COLO829 (cell line): ENCODE measurements around the gene XPO5.

Source experiments
- DNase-seq: peaks from one replicate; pipeline ENCODE4 v3.0.0; 2012; ENCODE audit warnings: low spot score

The XPO5 gene

DNA sequence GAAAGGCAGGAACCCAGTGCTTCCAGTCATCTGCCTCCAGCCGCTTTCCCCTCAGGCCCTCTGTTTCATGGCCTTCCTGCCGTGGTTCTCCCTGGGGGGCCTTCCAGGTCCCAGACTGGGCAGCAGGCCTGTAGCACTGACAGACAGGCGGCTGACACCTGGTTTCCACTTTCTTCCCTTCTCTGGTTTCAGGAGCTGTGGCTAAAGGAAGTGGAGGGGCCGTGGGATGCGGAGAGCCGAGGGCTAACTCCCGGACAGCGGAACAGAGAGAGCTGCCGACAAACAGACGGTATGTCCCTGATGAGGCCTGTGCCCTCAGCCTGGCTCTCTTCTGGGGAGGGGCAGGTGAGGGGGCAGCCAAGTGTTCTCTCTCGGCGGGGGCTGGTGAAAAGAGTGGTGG, 78.1 kb downstream of the XPO5 start:
- DNase-seq, result no peak

DNA sequence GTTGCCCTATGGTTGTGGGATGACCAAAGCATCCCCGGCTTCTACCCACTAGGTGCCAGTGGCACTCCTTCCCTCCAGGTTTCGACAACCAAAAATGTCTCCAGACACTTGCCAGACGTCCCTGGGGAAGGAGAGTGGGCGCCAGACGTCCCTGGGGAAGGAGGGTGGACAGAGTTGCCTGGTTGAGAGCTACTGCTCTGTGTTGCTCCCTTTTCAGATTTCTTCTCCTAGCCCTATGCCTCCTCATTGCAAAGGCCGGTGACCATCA, 78.8 kb downstream of the XPO5 start:
- no peak for DNase-seq

DNA sequence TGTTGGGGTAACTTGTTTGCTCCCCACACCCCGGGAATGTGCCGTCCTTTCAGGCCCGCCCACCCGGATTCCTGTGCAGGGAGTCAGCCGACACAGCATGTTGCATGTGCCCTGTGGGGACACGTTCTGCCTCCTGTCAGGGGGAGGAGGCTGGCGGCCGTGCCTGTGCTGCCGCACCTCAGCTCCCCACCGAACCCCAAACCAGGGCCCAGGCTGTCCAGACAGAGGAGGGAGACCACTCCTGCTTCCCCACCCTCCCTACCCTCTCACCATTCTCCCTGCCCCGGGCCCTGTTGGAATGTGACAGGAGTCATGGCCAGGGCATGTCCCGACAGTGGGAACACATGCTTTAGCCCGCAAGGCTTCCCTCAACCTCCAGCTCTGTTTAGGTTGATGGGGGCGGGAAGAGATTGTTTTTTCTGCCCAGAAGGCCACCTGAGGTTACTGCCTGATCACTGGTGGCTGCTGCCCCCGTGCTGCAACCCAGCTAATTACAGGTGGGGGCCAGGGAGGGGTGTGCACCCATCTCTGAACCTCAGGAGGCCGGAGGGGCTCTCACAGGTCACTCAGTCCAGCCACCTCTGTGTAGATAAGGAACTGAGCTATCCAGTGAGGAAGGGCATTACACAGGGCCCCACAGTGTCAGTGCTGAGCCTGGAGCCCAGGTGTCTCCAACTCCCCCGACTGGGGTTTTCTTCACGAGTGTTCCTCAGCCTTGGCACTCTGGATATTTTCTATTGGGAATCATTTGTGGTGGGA, 79.3 kb downstream of the XPO5 start:
- peak; percentile 45 for DNase-seq

DNA sequence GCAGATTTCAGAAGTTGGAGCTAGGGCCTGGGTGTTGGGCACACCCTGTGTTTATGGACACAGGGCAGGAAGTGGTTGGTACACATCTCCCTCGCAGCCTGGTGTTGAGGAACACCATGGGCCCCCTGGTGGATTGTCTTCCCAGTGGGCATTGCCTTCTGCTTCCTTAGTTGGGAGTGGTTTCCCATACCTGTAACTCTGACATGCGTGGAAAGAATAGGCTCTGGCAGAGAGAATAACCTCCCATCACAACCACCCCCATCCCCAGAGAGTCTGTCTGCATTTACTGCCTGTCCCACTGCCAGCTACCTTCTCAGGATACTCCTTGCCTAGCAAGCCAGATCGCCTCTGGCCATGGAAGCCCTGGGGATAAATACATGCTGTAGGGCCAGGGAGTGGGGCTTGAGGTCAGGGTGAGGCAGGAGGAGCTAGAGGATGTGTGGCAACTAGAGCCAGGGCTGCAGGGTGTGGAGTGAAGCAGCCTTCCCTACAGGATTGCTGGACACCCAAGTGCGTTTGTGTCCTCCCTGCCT, 80.4 kb downstream of the XPO5 start:
- DNase-seq, result no peak

DNA sequence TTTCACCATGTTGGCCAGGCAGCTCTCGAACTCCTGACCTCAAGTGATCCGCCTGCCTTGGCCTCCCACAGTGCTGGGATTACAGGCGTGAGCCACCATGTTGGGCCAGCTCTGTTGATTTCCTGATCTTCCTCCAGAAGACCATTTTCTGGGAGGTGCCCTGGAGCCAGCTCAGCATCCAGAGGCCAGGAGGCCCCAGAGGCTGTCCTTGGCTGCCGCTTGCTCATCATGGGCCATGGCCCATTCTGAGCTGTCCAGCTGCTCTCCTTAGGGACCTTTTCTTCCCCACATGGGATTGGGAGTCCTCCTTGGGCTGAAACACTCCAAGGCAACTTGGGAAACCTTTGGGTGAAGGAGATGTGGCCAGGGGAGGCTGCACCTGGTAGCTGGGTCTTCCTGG, 81.1 kb downstream of the XPO5 start:
- no peak for DNase-seq

DNA sequence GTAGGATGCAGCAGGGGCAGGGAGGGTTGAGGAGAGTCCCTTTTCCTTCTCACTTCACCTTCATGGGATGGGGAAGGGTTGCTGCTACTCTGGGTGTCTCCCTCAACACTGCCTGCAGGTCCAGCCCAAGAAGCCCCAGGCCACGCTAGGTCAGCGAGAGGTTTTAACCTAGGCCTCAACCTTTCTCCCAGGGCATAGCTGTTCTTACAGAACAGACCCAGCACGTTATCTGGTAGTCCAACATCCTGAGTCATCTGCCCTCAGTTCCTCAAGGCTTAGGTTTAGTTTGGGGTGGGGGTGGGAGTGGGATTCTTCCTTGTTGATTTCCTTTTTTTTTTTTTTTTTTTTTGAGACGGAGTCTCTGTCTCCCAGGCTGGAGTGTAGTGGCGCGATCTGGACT, 81.5 kb downstream of the XPO5 start:
- DNase-seq, result no peak

DNA sequence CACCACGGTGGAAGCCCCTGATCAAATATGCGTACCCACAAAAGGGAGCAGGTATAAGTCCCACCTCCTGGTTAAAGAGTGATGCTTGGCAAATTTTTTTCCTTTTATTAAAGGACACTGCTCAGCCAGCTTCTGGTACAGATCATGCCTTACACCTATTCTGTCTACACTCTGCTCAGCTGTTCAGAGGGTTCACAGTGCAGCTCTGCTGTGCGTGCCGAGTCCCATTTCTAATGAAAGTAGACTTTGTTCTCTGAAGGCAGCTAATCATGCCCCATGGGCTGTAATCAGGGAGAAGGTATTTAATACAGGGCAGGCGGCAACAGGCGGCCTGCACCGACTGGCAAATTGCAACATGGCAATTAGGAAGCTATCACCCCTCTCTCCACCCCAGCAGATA, 82.0 kb downstream of the XPO5 start:
- DNase-seq, result peak; percentile 87

DNA sequence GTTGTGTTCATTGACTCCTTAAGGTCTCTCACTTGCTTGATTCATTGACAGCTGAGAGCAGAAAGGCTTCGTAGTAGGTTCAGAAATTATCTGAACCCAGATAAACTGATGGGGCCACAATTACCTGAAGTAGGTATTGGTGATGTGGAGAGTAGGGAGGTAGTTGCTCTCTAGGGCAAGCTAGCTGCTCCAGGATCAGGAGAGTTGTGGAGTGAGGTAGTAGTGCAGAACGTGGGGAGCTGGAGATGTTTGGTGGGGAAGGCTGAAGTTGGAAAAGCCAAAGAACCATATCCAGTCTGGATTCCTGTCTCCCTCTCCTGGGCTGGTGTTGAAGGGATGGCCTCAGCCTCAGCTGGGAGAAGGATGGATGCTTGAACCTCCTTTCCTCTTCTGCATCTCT, 82.6 kb downstream of the XPO5 start:
- DNase-seq, result no peak

DNA sequence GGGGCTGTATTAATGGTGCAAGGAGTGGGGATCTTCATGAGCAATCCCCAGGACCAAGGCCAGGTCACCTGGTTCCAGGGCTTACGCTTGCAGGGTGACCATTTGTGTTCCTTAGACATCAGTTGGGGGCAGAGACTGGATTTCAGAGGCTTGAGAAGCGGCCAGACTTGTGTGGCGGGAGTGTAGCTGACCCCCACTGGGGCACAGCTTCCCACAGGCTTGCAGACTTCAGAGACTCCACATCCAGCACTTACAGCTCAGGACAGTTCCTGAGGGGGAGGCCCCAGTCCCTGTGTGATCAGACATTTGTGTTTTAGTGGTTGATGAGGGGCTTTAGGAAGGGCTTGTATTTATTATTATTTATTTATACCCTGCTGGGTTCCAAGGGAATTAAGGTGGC, 83.2 kb downstream of the XPO5 start:
- no peak for DNase-seq

DNA sequence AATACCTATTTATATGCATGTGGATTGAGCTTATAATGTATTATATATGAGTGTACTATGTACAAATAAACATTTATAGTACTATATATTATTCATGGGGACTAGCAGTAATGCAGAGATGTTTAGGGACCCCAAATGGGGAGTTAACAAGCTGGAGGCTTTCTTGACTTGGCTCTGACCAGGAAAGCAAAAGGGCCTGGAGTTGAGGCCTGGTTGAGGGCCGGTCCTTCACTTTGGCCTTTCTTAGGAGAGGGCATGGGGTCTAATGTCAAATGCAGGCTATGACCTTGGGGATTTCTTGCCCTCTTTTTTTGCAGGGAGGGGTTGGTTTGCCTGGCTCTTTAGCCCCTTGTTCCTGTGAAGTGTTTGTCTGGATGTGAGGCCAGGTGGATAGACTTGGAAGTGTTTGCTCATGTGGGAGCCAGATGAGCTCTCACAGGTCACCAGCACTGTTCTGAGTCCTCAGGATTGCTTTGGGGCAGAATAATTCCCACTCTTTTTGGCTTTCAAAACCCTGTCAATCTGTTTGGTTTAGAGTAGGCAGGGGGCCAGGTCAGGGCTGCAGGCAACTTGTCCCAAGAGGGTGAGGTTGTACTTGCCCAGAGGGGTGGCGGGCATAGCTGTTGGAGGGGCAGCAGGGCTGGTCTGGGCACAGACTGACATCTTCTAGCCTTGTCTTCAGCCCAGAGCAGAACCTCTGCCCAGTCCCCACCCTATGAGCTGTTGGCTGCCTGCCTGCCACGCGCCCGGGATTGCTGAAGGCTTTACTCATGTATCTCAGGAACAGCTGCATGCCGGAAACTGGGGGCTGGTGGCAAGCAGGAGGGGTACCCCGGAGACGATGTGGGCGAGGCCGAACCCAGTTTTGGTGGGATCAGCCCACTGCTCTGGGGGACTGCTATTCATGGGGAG, 83.8 kb downstream of the XPO5 start:
- peak; percentile 54 for DNase-seq

DNA sequence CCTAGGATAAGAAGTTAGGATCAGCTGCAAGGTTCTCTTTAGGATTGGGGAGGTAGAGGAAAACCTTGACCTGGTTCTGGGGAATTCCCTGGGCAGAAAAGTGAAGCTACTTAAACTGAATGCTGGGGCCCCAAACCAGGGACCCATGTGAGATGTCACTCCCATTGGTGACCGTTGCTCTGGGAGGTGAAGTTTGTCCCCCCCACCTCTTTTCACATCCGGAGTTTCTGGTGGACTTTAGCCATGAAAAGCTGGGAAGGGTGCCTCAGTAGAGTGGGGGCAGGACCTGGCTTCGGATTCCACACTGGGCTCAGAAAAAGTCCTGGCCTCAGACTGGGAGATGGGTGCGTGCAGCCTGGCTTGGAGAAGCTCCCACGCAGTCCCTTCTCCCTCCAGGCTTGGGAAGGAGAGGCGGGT, 85.3 kb downstream of the XPO5 start:
- no peak for DNase-seq

DNA sequence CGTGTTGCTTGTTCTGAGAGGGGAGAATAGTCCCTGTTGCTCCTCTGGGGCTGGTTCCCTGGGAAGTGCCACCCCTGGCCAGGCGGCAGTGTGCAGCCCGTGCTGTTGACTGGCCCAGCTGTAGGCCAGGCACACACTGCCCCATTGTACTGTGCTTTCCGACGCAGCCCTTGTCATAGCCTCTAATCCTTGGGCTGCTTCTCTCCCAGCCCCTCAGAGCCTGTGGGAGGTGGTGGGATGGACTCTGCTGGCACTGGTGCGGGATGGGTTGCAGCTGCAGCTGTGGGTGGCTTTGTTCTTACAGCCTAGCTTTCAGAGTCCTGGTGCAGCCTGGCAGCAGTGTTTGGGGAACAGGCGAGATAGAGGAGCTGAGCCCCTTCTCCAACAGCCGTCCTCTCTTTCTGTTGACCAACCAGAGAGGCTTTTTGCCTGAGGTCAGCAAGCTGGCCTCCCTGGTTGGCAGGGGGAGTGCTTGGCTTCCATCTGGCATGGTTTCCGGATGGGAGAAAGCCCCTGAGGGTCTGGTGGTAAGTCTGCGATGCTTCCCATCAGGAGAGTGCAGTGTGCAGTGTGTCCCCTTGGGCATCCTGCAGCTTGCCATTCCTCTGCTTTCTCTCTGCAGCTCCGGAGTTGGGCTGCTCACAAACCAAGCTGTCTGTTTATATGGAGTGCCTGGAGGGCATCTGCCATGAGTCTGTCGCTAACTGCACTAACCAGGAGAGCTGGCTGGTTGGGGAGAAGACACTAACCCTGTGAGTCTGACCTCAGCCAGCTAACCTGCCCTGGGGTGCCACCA, 86.4 kb downstream of the XPO5 start:
- peak; percentile 93 for DNase-seq

DNA sequence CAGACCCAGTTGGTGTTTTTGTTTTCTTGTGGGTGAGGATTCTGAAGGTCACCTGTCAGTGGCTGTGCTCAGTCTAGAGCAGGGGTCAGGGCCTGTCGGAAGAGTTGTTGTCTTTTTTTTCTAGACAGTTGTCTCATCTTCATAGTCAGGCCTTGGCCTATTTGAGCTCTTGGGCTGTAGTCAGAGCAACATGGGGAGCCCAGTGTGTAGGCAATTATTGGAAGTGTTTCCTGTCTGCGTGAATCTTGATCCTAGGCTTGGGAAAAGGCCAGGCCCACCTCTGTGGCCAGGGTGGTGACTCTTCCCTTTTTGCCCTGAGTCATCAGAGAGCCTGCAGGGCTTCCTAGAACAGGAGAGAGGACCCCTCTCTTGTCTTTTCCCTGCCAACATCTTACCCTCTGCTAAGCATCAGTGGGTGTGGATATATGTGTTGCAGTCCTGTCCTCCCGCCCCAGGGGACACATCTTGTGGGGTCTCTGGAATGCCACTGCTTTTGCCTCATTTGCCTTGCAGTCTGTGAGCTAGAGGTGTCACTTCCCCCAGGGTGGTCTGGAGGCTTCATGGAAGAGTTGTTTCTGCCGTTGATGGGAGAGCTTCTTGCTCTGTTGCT, 87.1 kb downstream of the XPO5 start:
- DNase-seq, result peak; percentile 69

DNA sequence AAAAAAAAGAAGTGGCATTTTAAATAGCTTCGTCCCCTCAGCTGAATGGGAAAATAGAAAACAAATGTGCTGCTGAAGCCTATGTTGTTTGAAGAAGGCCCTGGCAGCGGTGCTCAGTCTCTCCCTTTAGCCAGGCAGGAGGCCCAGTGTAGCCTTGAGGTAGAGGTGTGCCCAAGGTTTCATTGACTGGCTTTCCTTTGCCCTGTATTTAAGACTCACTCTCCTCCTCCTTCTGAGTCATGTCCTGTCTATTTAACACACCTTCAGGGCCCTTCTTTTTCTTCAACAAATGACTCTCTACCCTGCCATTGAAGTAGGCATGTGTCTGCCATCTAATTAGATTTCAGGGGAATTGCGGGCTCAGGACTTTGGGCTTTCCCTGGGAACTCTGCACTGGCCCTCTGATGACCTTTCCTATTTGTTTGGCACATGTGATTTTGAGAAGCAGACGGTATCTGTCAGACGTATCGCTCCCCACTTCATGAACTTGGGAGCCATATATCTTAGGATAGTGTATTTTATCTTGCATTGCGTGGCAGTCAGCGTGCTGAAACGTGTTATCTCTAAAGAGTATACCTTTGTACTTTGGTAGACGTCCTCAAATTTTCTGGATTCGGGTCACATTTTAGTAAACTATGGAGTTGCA, 94.1 kb downstream of the XPO5 start:
- no peak for DNase-seq

DNA sequence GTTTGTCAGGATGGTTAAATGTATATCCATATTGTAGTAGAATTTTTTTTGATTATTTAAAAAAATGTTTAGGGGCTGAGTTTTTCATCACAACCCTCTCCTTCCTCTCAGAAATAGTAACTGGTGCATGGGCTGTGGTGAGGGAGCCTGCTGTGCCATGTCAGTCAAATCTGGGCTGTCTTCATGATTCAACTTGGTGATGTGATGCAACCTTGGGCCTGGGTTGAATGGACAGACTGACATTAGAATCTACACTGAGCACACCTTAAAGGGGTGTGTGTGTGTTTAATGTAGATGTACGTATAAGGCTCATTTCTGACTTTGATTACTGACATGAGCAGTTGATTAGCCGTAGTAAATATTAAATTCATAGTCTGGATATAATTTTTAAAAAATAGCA, 94.8 kb downstream of the XPO5 start:
- DNase-seq, result no peak

DNA sequence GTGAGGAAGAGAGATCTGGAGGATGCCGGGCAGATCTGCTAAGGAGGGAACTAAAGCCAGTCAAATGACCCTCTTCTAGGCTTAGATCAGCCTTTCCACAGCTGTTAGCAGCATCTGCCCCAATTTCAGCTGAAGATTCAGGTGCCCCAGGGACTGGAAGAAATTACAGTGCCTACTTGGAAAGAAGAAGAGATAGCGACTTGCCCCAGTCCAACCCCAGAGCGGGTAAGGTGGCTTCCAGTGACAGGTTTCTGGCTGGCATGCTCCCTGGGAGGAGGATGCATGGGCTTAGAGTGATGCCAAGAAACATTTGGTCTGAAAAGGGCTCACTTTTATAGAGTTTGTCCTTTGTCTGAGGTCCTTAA, 97.8 kb downstream of the XPO5 start:
- no peak for DNase-seq

DNA sequence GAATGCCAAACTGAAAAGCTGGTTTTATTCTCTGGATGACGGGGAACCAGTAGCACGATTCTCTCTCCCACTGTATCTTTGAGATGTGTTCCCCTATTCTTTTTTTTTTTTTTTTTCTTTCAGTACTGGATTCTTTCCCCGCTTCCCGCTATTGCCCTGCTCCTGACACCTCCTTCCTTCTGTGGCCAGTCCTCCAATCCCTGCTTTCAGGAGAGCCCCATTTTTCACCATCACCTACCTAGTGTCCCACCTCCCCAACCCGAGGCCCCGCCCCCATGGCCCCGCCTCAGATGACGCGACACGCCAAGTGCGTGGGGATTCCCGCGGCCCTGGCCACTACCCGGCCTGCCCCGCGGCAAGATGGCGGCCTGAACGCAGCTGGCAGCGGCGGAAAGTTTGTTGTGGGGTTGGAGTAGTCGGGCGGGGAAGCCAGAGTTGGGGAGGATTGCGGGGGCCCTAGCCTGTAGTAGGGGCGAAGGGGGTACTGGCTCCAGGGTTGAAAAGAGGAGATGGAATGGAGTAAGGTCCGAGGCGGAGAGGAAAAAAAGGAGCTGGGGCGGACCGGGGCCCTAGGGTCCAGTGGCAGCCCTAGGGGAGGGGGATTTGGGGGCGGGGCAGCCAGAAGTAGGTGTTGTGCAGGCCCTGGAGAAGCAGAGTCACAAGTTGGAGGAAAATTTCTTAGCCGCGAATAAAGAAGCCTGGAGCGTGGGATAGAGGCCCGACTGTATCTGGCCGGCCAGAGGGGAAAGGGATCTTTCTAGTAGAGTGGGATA, 98.4 kb downstream of the XPO5 start, which contains the start of gene TJAP1:
Gene TJAP1, plus strand, starts transcription at position 336 of the 773 bp plus-strand sequence. CDS start 21,432 bp downstream, outside the sequence.
- DNase-seq, result peak; percentile 93

DNA sequence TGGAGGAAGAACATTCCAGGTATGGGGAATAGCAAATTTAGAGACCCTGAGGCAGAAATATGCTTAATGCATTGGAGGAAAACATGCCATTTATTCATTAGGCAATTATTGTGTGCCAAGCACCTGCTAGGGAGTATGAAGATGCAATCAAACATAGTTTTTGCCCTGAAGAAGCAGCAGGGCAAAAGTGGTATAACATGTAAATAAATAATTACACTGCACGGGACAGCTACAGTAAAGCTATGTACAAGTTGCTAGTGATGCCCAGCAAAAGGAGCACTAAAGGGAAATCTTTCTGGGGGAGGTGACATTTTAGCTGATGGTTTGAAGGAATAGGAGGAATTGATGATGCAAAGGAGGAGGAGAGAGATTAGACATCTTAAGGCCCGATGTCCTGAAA, 99.1 kb downstream of the XPO5 start:
- DNase-seq, result no peak

DNA sequence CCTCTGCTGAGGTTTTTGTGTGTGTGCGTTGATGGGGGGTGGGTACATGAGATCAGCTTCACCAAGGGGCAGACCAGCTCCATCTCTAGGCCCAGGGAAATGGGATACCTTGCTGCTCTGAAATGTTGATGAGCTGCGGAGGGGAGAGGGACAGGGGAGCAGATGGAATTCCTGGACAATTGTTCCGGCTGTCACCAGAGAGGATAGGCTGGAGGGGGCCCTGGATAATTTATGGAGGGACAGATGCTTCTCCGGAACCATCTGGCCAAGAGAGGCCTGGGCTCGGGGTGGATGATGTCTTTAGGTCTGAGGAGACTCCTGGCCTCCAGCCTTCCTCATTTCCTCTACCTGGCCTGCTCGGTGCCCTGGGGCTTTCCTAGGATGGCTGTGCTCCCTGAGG, 100.3 kb downstream of the XPO5 start:
- DNase-seq, result no peak

DNA sequence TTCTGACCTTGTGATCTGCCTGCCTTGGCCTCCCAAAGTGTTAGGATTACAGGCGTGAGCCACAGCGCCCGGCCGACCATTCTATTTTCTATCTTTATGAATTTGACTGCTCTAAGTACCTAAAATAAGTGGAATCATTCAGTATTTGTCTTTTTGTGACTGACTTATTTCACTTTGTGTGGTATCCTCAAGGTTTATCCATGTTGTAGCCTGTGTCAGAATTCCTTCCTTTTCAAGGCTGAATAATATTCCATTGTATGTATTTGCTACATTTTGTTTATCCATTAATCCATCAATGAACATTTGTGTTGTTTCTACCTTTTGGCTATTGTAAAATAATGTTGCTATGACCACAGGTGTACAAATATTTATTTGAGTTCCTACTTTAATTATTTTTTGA, 103.3 kb downstream of the XPO5 start:
- DNase-seq, result no peak
